BLaER1 treated with 17β-estradiol and CSF1 and Interleukin-3, amounts not matched to agents 10 nM and 100 nM (cell line): ENCODE data around the gene LRFN3.
"Not testable (repeated sequence)": the region's sequence is repeated elsewhere in the genome, so short reads cannot be mapped to it uniquely, and the experiment has no call there.

Experiments used
- H3K27ac ChIP-seq, 11 experiments: shearing (Covaris generic); formaldehyde crosslinking; 2 replicates each; pipeline ENCODE4 v1.8.1; 2022
- H3K27me3 ChIP-seq, 11 experiments: shearing (Covaris generic); formaldehyde crosslinking; 2 replicates each; pipeline ENCODE4 v1.8.1; 2022
- H3K36me3 ChIP-seq, 11 experiments: shearing (Covaris generic); formaldehyde crosslinking; 2 replicates each; pipeline ENCODE4 v1.8.1; 2022
- H3K4me1 ChIP-seq, 10 experiments: shearing (Covaris generic); formaldehyde crosslinking; 2 replicates each; pipeline ENCODE4 v1.8.1; 2022
- H3K4me2 ChIP-seq, 11 experiments: shearing (Covaris generic); formaldehyde crosslinking; 2 replicates each; pipeline ENCODE4 v1.8.1; 2022
- H3K4me3 ChIP-seq, 10 experiments: shearing (Covaris generic); formaldehyde crosslinking; 2 replicates each; pipeline ENCODE4 v1.8.1; 2022
- H3K9ac ChIP-seq, 11 experiments: shearing (Covaris generic); formaldehyde crosslinking; 2 replicates each; pipeline ENCODE4 v1.8.1; 2022
- H3K9me3 ChIP-seq, 11 experiments: shearing (Covaris generic); formaldehyde crosslinking; replicated peaks in 1 of 11; 2 replicates each; pipeline ENCODE4 v1.8.1; 2022
- H4K20me1 ChIP-seq, 11 experiments: shearing (Covaris generic); formaldehyde crosslinking; 2 replicates each; pipeline ENCODE4 v1.8.1; 2022
- Cebpa-rat ChIP-seq, 11 experiments: shearing (Covaris generic); IDR thresholded peaks; 2 replicates each; pipeline ENCODE4 v1.8.1; 2022

Gene LRFN3

GRCh38 chr19:35960432-35960972 is 24.3 kb downstream of the LRFN3 start:
- no peaks in the 10 kb centered on the region for H3K27me3 ChIP-seq
- H3K4me3 ChIP-seq, result no peak overlapping the region
- no peaks in the 10 kb centered on the region for H3K36me3 ChIP-seq
- peaks cover 0 to 6% (median 0%) of the 10 kb centered on the region in 10 experiments; a peak in 3 of 20 replicates for H3K4me1 ChIP-seq
- TF ChIP-seq Cebpa-rat (IDR thresholded peaks at IDR 0.05), result no peak
- H3K9me3 ChIP-seq, result peaks cover 7 to 13% (median 10%) of the 10 kb centered on the region in 11 experiments; a peak in 21 of 22 replicates
- no peak overlapping the region for H3K27ac ChIP-seq
- no peak overlapping the region for H3K9ac ChIP-seq
- peaks cover 0 to 7% (median 0%) of the 10 kb centered on the region in 11 experiments; a peak in 2 of 22 replicates for H4K20me1 ChIP-seq
- H3K4me2 ChIP-seq, result no peak overlapping the region

GRCh38 chr19:35963514-35963913 is 27.3 kb downstream of the LRFN3 start:
- Histone ChIP-seq H3K27me3 (no peaks in the 10 kb centered on the region), H3K9me3 (no peaks in the 10 kb centered on the region), H3K4me2 (no peak overlapping the region), H3K4me3 (no peak overlapping the region), H4K20me1 (peaks cover 0 to 7% (median 0%) of the 10 kb centered on the region in 11 experiments; a peak in 2 of 22 replicates), H3K9ac (no peak overlapping the region), H3K36me3 (no peaks in the 10 kb centered on the region), H3K27ac (no peak overlapping the region), H3K4me1 (peaks cover 0 to 6% (median 0%) of the 10 kb centered on the region in 10 experiments; a peak in 3 of 20 replicates)
- no peak for TF ChIP-seq Cebpa-rat (IDR thresholded peaks at IDR 0.05)

GRCh38 chr19:35966771-35967170 is 30.6 kb downstream of the LRFN3 start:
- Histone ChIP-seq H3K9me3 (no peaks in the 10 kb centered on the region), H3K27ac (no peak overlapping the region), H3K4me2 (no peak overlapping the region), H3K9ac (no peak overlapping the region), H3K4me3 (no peak overlapping the region), H4K20me1 (peaks cover 0 to 3% (median 0%) of the 10 kb centered on the region in 11 experiments; a peak in 1 of 22 replicates), H3K27me3 (no peaks in the 10 kb centered on the region), H3K36me3 (no peaks in the 10 kb centered on the region), H3K4me1 (no peaks in the 10 kb centered on the region)
- no peak for TF ChIP-seq Cebpa-rat (IDR thresholded peaks at IDR 0.05)

GRCh38 chr19:35973487-35973886 is 37.3 kb downstream of the LRFN3 start:
- no peaks in the 10 kb centered on the region for H3K27me3 ChIP-seq
- H3K4me2 ChIP-seq, result no peak overlapping the region
- peaks cover 0 to 12% (median 0%) of the 10 kb centered on the region in 11 experiments; a peak in 5 of 22 replicates for H4K20me1 ChIP-seq
- H3K9me3 ChIP-seq, result no peaks in the 10 kb centered on the region
- no peak overlapping the region for H3K27ac ChIP-seq
- H3K4me1 ChIP-seq, result no peaks in the 10 kb centered on the region
- H3K9ac ChIP-seq, result no peak overlapping the region
- H3K4me3 ChIP-seq, result no peak overlapping the region
- no peak for TF ChIP-seq Cebpa-rat (IDR thresholded peaks at IDR 0.05)
- no peaks in the 10 kb centered on the region for H3K36me3 ChIP-seq

- H3K27ac ChIP-seq, result no peak overlapping the region
- no peak overlapping the region for H3K4me2 ChIP-seq
- no peak overlapping the region for H3K9ac ChIP-seq
- H4K20me1 ChIP-seq, result peaks cover 0 to 17% (median 0%) of the 10 kb centered on the region in 11 experiments; a peak in 6 of 22 replicates
- H3K27me3 ChIP-seq, result no peaks in the 10 kb centered on the region
- no peak for TF ChIP-seq Cebpa-rat (IDR thresholded peaks at IDR 0.05)
- H3K36me3 ChIP-seq, result no peaks in the 10 kb centered on the region
- H3K4me1 ChIP-seq, result no peaks in the 10 kb centered on the region
- no peaks in the 10 kb centered on the region for H3K9me3 ChIP-seq
- no peak overlapping the region for H3K4me3 ChIP-seq
These were observed 39.5 kb downstream of the LRFN3 start for GRCh38 chr19:35975608-35976214.

- no peaks in the 10 kb centered on the region for H3K9me3 ChIP-seq
- no peaks in the 10 kb centered on the region for H3K4me1 ChIP-seq
- TF ChIP-seq Cebpa-rat (IDR thresholded peaks at IDR 0.05), result no peak
- H4K20me1 ChIP-seq, result peaks cover 0 to 17% (median 0%) of the 10 kb centered on the region in 11 experiments; a peak in 6 of 22 replicates
- H3K4me3 ChIP-seq, result no peak overlapping the region
- no peak overlapping the region for H3K4me2 ChIP-seq
- H3K36me3 ChIP-seq, result no peaks in the 10 kb centered on the region
- no peak overlapping the region for H3K9ac ChIP-seq
- H3K27me3 ChIP-seq, result no peaks in the 10 kb centered on the region; a peak in 2 of 22 replicates
- H3K27ac ChIP-seq, result no peak overlapping the region
These were observed 41.5 kb downstream of the LRFN3 start for GRCh38 chr19:35977446-35978222.

GRCh38 chr19:35978271-35978670 is 42.1 kb downstream of the LRFN3 start:
- Histone ChIP-seq H3K4me2 (no peak overlapping the region), H3K36me3 (no peaks in the 10 kb centered on the region), H3K4me1 (no peaks in the 10 kb centered on the region), H3K9ac (no peak overlapping the region), H4K20me1 (peaks cover 0 to 17% (median 0%) of the 10 kb centered on the region in 11 experiments; a peak in 6 of 22 replicates), H3K9me3 (no peaks in the 10 kb centered on the region), H3K27ac (no peak overlapping the region), H3K27me3 (no peaks in the 10 kb centered on the region; a peak in 2 of 22 replicates), H3K4me3 (no peak overlapping the region)
- TF ChIP-seq Cebpa-rat (IDR thresholded peaks at IDR 0.05), result no peak

- peaks cover 0 to 17% (median 0%) of the 10 kb centered on the region in 11 experiments; a peak in 5 of 22 replicates for H4K20me1 ChIP-seq
- no peaks in the 10 kb centered on the region for H3K36me3 ChIP-seq
- H3K4me2 ChIP-seq, result no peak overlapping the region
- no peaks in the 10 kb centered on the region; a peak in 2 of 22 replicates for H3K27me3 ChIP-seq
- no peaks in the 10 kb centered on the region for H3K4me1 ChIP-seq
- H3K27ac ChIP-seq, result no peak overlapping the region
- no peak overlapping the region for H3K4me3 ChIP-seq
- no peak for TF ChIP-seq Cebpa-rat (IDR thresholded peaks at IDR 0.05)
- no peaks in the 10 kb centered on the region for H3K9me3 ChIP-seq
- no peak overlapping the region for H3K9ac ChIP-seq
These were observed 42.7 kb downstream of the LRFN3 start for GRCh38 chr19:35978832-35979365.

- peaks cover 0 to 15% (median 0%) of the 10 kb centered on the region in 11 experiments; a peak in 4 of 22 replicates for H4K20me1 ChIP-seq
- H3K9me3 ChIP-seq, H3K4me2 ChIP-seq, H3K9ac ChIP-seq, H3K4me1 ChIP-seq, H3K27ac ChIP-seq, H3K36me3 ChIP-seq, H3K4me3 ChIP-seq: not testable (repeated sequence)
- peaks cover 2 to 14% (median 11%) of the 10 kb centered on the region in 11 experiments; a peak in 20 of 22 replicates for H3K27me3 ChIP-seq
These were observed 44.8 kb downstream of the LRFN3 start for GRCh38 chr19:35980997-35981396.
